PFSK-1 (cell line): ENCODE data around the gene KLHDC4.

ENCODE experiments used
- FOXP2 ChIP-seq: optimal IDR thresholded peaks from 2 replicates; pipeline ENCODE3; 2011; ENCODE audit warnings: borderline replicate concordance, control low read depth, inconsistent platforms; ENCODE audit not compliant: insufficient read depth; ENCODE audit errors: extremely low read length, extremely low read depth
- POLR2AphosphoS5 ChIP-seq: IDR thresholded peaks from 2 replicates; pipeline ENCODE4 v1.6.1; 2012; ENCODE audit warnings: low read depth, mild to moderate bottlenecking, control low read depth, low read length, moderate library complexity
- REST ChIP-seq, 2 experiments: IDR thresholded peaks; 2 replicates each; pipeline versions ENCODE4 v1.6.1 to v1.8.0; 2011 to 2012; ENCODE audit warnings: low read depth in 2 of 2, low read length in 2 of 2, control low read depth in 1 of 2, inconsistent platforms in 1 of 2, mild to moderate bottlenecking in 1 of 2, moderate library complexity in 1 of 2; ENCODE audit not compliant: insufficient read depth in 1 of 2
- SIN3A ChIP-seq: IDR thresholded peaks from 2 replicates; pipeline ENCODE4 v1.6.1; 2012; ENCODE audit warnings: mild to moderate bottlenecking, low read length, moderate library complexity, borderline replicate concordance; ENCODE audit not compliant: insufficient read depth
- TAF1 ChIP-seq: IDR thresholded peaks from 2 replicates; pipeline ENCODE4 v1.6.1; 2012; ENCODE audit warnings: low read length, control low read depth, borderline replicate concordance; ENCODE audit not compliant: insufficient read depth

Gene KLHDC4

DNA sequence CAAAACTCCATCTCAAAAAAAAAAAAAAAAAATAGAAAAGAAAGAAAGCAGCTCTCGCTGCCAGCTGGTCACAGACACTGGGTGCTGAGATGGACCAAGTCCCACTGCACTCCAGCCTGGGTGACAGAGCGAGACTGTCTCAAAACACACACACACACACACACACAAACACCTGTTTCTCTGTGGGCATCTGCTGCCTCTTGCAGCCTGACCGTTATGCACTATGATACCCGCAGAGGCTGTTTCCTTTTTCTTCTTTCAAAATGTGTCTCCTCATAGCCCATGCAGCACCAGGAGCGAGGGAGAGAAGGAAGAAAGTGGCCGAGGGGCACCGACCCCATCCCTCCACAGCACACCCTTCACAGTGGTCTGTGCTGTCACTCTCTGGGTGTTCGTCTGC is 36.9 kb upstream of the KLHDC4 start:
- TF ChIP-seq FOXP2, result no peak
- no peak for TF ChIP-seq TAF1
- no peak for TF ChIP-seq POLR2AphosphoS5
- no peak for TF ChIP-seq REST (IDR thresholded peaks at IDR 0.05; ENCODE audit: insufficient read depth in 1 of 2, low read depth in 2 of 2, low read length in 2 of 2)
- TF ChIP-seq SIN3A, result no peak

DNA sequence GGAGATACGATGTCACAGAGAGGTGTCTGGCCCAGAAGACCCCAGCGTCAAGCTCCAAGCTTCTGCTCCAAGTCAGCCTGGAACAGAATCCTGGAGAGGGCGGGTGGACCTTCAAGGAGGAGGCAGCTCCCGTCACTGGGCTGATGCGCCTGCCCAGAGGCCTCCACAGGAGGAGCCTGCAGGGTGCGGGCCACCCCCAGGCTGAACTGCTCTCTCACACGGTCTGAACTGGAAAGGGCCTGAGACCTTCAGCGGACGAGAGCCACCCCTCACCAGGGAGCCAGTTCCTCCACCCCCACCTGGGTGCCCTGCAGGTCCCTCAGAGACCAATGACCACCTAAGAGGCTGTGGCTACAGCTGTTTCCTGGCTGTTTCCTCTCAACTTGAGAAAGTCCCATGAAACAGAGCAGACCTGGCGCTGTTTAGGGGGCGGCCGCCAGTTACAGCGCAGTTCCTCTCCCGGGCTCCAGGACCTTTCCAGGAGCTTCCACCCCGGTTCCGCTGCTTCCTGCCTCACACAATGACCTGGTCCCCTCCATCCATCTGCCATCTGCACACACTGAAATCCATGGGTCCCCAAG is 36.0 kb upstream of the KLHDC4 start:
- no peak for TF ChIP-seq REST (IDR thresholded peaks at IDR 0.05; ENCODE audit: insufficient read depth in 1 of 2, low read depth in 2 of 2, low read length in 2 of 2)
- no peak for TF ChIP-seq POLR2AphosphoS5
- TF ChIP-seq SIN3A, result no peak
- TF ChIP-seq FOXP2, result no peak
- no peak for TF ChIP-seq TAF1

DNA sequence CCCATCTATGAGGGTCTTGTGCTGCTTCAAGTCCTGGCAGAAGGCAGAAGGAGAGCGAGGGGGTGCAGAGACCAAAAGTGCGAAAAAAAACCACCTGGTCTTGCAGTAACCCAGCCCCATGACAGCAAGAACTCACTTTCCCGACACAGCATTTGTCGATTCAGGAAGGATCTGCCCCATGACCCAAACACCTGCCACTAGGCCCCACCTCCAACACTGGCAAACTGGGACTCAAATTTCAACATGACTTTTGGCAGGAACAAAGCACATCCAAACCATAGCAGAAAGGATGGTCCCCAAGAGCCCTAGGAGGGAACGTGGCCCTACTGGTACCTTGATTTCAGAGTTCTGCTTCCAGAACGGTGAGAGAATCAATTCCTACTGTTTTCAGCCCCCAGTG is 34.7 kb upstream of the KLHDC4 start:
- TF ChIP-seq SIN3A (no peak), REST (IDR thresholded peaks at IDR 0.05; ENCODE audit: insufficient read depth in 1 of 2, low read depth in 2 of 2, low read length in 2 of 2) (no peak), FOXP2 (no peak), TAF1 (no peak), POLR2AphosphoS5 (no peak)

DNA sequence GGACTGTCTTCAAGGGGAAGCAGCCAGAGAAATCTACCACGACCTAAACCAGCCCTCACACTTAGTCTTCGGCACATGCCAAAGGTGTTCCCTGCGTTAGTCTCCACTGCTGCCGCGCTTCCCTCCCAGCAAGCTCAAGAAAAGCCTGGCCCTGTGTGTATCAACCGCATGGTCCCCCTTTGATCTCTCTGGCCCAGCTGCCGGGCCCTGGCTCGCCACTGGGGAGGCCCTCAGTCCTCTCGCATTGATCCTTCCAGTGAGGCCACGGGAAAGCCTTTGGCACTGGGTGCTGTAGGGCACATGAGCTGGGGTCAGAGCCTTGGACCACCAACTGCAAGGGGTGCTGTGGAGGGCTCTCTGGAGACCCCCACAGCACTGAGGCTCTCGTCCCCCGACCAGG is 29.6 kb upstream of the KLHDC4 start:
- TF ChIP-seq POLR2AphosphoS5 (no peak), REST (IDR thresholded peaks at IDR 0.05; ENCODE audit: insufficient read depth in 1 of 2, low read depth in 2 of 2, low read length in 2 of 2) (no peak), TAF1 (no peak), SIN3A (no peak), FOXP2 (no peak)

DNA sequence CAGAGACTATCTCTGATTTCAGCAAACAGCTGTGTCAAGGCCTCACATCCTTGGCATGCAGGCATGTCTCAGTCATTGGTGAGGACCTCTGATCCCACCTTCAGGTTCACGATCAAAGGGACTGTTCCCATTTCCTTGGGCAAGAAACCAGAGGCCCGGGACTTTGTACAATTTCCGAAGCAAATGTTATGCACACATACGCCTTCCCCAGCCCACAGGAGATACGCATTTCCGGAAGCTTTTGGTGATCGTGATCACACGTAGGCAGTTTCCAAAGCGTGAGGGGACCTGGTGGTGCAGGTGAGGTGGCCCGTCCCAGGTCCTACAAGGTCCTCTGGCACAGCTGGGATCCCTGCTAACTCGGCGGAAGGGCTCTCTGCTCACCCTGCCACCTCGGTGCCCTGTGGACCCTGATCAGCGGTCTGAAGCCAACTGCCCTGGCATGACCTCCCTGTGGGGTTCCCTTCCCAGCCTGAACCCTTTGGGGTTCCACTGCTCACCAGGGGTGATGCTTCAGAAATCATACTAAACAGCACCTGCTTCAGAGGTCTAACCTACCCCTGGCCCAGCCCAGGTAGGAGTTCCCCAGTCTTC is 28.8 kb upstream of the KLHDC4 start:
- TF ChIP-seq REST (IDR thresholded peaks at IDR 0.05; ENCODE audit: insufficient read depth in 1 of 2, low read depth in 2 of 2, low read length in 2 of 2), result no peak
- no peak for TF ChIP-seq FOXP2
- no peak for TF ChIP-seq SIN3A
